K562 (cell line): ENCODE measurements around the gene STX1A. TPM values are rescaled to one million over a fixed set of nuclear protein-coding genes. Genes with fewer than 3 reads are reported as not detected.

Experiments
- ARID2 ChIP-seq: fragments of 450-650 bp; IDR thresholded peaks from 2 replicates; pipeline ENCODE4 v1.6.1; 2017; ENCODE audit warnings: antibody characterized with exemption, mild to moderate bottlenecking
- ARID3B ChIP-seq: fragments of 250-450 bp; sonication (Bioruptor Pico); IDR thresholded peaks from 2 replicates; pipeline ENCODE4 v1.4.0; 2020; ENCODE audit warnings: borderline replicate concordance
- ATF3 ChIP-seq, 2 experiments: fragments of 450-650 bp in 1 of 2; sonication (generic) in 1 of 2; formaldehyde crosslinking in 1 of 2; IDR thresholded peaks in 1 of 2; conservative IDR thresholded peaks in 1 of 2; 2 replicates each; pipeline versions ENCODE4 v1.6.1 to v1.8.1; 2016 to 2023; ENCODE audit warnings: mild to moderate bottlenecking in 2 of 2, moderate library complexity in 2 of 2, inconsistent platforms in 1 of 2, missing genetic modification reagents in 1 of 2
- CHAMP1 ChIP-seq: fragments of 450-650 bp; IDR thresholded peaks from 2 replicates; pipeline ENCODE4 v1.6.1; 2016; ENCODE audit warnings: mild to moderate bottlenecking
- CTCF ChIP-seq, 3 experiments: IDR thresholded peaks in 2 of 3; conservative IDR thresholded peaks in 1 of 3; 2 replicates each; pipeline ENCODE4 v1.5.1; 2011 to 2012; ENCODE audit warnings: low read length in 3 of 3, mild to moderate bottlenecking in 3 of 3, control low read depth in 2 of 3, improper control_type of control experiment in 1 of 3, inconsistent platforms in 1 of 3, low read depth in 1 of 3, mixed read lengths in 1 of 3, moderate library complexity in 1 of 3; ENCODE audit not compliant: insufficient read depth in 2 of 3
- DNMT1 ChIP-seq: fragments of 450-650 bp; IDR thresholded peaks from 2 replicates; pipeline ENCODE4 v1.6.1; 2016; ENCODE audit warnings: antibody characterized with exemption, mild to moderate bottlenecking
- FOSL1 ChIP-seq: fragments of 200-800 bp; sonication (Bioruptor generic); conservative IDR thresholded peaks from 2 replicates; pipeline ENCODE4 v1.6.1; 2016; ENCODE audit warnings: missing genetic modification characterization, missing compliant biosample characterization
- HLTF ChIP-seq: fragments of 450-650 bp; IDR thresholded peaks from 2 replicates; pipeline ENCODE4 v1.6.1; 2016
- KDM2B ChIP-seq: fragments of 250-450 bp; sonication (Bioruptor Pico); IDR thresholded peaks from 2 replicates; pipeline ENCODE4 v1.8.0; 2021; ENCODE audit warnings: mild to moderate bottlenecking, moderate library complexity
- NR0B1 ChIP-seq: fragments of 450-650 bp; IDR thresholded peaks from one replicate; pipeline ENCODE4 v1.6.1; 2018; ENCODE audit warnings: mild to moderate bottlenecking, moderate library complexity; ENCODE audit not compliant: partially characterized antibody
- POU5F1 ChIP-seq: fragments of 150-350 bp; IDR thresholded peaks from 2 replicates; pipeline ENCODE4 v1.6.1; 2014; ENCODE audit warnings: borderline replicate concordance, low read length, low read depth, mild to moderate bottlenecking; ENCODE audit not compliant: partially characterized antibody
- THAP12 ChIP-seq: fragments of 250-450 bp; sonication (Bioruptor Pico); IDR thresholded peaks from 2 replicates; pipeline ENCODE4 v1.9.0; 2021; ENCODE audit warnings: mild to moderate bottlenecking, inconsistent platforms
- ZBTB8A ChIP-seq: fragments of 450-650 bp; IDR thresholded peaks from 2 replicates; pipeline ENCODE4 v1.6.1; 2018; ENCODE audit warnings: mild to moderate bottlenecking, moderate library complexity; ENCODE audit not compliant: partially characterized antibody
- ZNF589 ChIP-seq: fragments of 200-800 bp; sonication (Bioruptor generic); IDR thresholded peaks from 2 replicates; pipeline ENCODE4 v1.6.1; 2016; ENCODE audit warnings: low read depth, missing genetic modification characterization, missing compliant biosample characterization
- polyA plus RNA-seq, 8 experiments: library from polyadenylated mRNA; depleted of rRNA in 4 of 8; stranded (reverse) in 5 of 8; unstranded in 3 of 8; fragments of >200 nt; fragmentation: Nextera tagmentation in 2 of 8; fragmentation: Illumina TruSeq in 1 of 8; extraction: Ambion mirVana in 2 of 8; extraction: Trizol in 1 of 8; gene quantifications; 2 replicates each; pipeline versions ENCODE4 v1.2.1 to v1.2.3, GENCODE V29; 2011 to 2014; ENCODE audit warnings: inconsistent platforms in 1 of 8, missing spikeins in 1 of 8
- total RNA-seq, 7 experiments: library from RNA; depleted of rRNA in 6 of 7; stranded (reverse); fragments of >200 nt in 6 of 7; fragmentation: Illumina TruSeq in 2 of 7; extraction: Trizol in 2 of 7; gene quantifications; 2 replicates each; pipeline versions ENCODE4 v1.2.1 to v1.2.3, GENCODE V29; 2011 to 2021; ENCODE audit warnings: low replicate concordance in 1 of 7

The STX1A gene
- total and polyA plus RNA-seq, 9 of the 15 experiments (the other 6 are each of a cell fraction or from before 2014, with no cell fraction given), result 0.04 to 15.1 (median 6.3) TPM

- TF ChIP-seq ATF3 (IDR thresholded peaks at IDR 0.05), result no peak
- no peak for TF ChIP-seq ATF3 (CRISPR knock-in tag; conservative IDR thresholded peaks at IDR 0.05)
- no peak for TF ChIP-seq NR0B1
- TF ChIP-seq DNMT1, result no peak
- TF ChIP-seq POU5F1, result no peak
- TF ChIP-seq ZNF589 (CRISPR knock-in tag), result no peak
- no peak for TF ChIP-seq KDM2B (CRISPR knock-in tag)
- TF ChIP-seq CTCF (IDR thresholded peaks at IDR 0.05 in 2 of 3, conservative IDR thresholded peaks at IDR 0.05 in 1 of 3; ENCODE audit: insufficient read depth in 2 of 3, low read depth in 1 of 3, low read length in 3 of 3), result no peak
- 0 out of 2 replicates have a peak, but pooled peaks have one; percentile 8 for TF ChIP-seq ARID2
- no peak for TF ChIP-seq ARID3B
- TF ChIP-seq ZBTB8A, result no peak
- 0 out of 2 replicates have a peak, but pooled peaks have one; percentile 37 for TF ChIP-seq HLTF
- TF ChIP-seq CHAMP1, result no peak
- TF ChIP-seq THAP12 (CRISPR knock-in tag), result no peak
- no peak for TF ChIP-seq FOSL1 (tag)
Observed at GRCh38 chr7:73762659-73762999, 43.2 kb upstream of the STX1A start (continued).
